Keratinocyte (primary cell): ENCODE measurements around the gene TTLL8.
"Not testable (repeated sequence)": the region's sequence is repeated elsewhere in the genome, so short reads cannot be mapped to it uniquely, and the experiment has no call there.

Experiments
- EZH2 ChIP-seq: IDR thresholded peaks from one replicate; pipeline ENCODE4 v1.6.1; 2012; ENCODE audit warnings: inconsistent platforms, mild to moderate bottlenecking, low read length, moderate library complexity
- TF ChIP-seq, protein P1 (sequence below), 3 experiments: IDR thresholded peaks in 1 of 3; conservative IDR thresholded peaks in 1 of 3; optimal IDR thresholded peaks in 1 of 3; 2 replicates in 2 of 3; 3 replicates in 1 of 3; pipeline versions ENCODE3 to v1.5.1; 2011; ENCODE audit warnings: low read length in 3 of 3, mild to moderate bottlenecking in 3 of 3, moderate library complexity in 2 of 3, control low read depth in 1 of 3, inconsistent platforms in 1 of 3; ENCODE audit not compliant: insufficient read depth in 2 of 3; ENCODE audit errors: extremely low read depth in 1 of 3

DNA sequence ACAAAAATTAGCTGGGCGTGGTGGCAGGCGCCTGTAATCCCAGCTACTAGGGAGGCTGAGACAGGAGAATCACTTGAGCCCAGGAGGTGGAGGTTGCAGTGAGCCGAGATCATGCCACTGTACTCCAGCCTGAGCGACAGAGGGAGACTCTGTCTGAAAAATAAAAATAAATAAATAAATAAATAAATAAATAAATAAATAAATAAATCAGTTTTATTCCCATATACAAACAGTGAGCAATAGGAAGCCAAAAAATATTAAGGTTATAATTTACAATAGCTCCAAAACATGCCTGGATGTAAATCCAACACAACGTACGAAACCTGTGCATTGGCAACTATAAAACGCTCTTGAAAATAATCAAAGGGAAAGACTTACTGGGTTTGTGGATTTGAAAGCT lies 76.3 kb downstream of the TTLL8 start:
- not testable (repeated sequence) for TF ChIP-seq EZH2
- TF ChIP-seq, protein P1, sequence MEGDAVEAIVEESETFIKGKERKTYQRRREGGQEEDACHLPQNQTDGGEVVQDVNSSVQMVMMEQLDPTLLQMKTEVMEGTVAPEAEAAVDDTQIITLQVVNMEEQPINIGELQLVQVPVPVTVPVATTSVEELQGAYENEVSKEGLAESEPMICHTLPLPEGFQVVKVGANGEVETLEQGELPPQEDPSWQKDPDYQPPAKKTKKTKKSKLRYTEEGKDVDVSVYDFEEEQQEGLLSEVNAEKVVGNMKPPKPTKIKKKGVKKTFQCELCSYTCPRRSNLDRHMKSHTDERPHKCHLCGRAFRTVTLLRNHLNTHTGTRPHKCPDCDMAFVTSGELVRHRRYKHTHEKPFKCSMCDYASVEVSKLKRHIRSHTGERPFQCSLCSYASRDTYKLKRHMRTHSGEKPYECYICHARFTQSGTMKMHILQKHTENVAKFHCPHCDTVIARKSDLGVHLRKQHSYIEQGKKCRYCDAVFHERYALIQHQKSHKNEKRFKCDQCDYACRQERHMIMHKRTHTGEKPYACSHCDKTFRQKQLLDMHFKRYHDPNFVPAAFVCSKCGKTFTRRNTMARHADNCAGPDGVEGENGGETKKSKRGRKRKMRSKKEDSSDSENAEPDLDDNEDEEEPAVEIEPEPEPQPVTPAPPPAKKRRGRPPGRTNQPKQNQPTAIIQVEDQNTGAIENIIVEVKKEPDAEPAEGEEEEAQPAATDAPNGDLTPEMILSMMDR (optimal IDR thresholded peaks at IDR 0.05 in 1 of 3, IDR thresholded peaks at IDR 0.05 in 1 of 3, conservative IDR thresholded peaks at IDR 0.05 in 1 of 3; ENCODE audit: extremely low read depth in 1 of 3, insufficient read depth in 2 of 3, low read length in 3 of 3), result not testable (repeated sequence)
